K562 (cell line): Measurements from ENCODE around the gene SYVN1. TPM values are rescaled to one million over a fixed set of nuclear protein-coding genes. Genes with fewer than 3 reads are reported as not detected.

Experiments
- ATAC-seq: fragments of 200-7000 bp; cut with Tn5 transposase; 3 replicates; pipeline ENCODE4 v1.9.1; 2020; ENCODE audit warnings: moderate library complexity
- BruUV-seq: library from RNA; stranded (reverse); fragments of 400-500 nt; replicated peaks from 2 replicates; lab custom pipeline; 2021; lab: Mats Ljungman, UMichigan
- CTCF ChIA-PET: fragments of 300-600 bp; formaldehyde crosslinking; extraction: SDS; loops from one replicate; lab custom pipeline; 2021; ENCODE audit warnings: low intra/inter-chr PET ratio; lab: Yijun Ruan, JAX
- POLR2A ChIA-PET: fragments of 300-600, 350-650 bp; sonication (Branson Sonifier 250); formaldehyde crosslinking; extraction: SDS; loops from one replicate; lab custom pipeline; 2021; ENCODE audit warnings: antibody characterized with exemption, inconsistent platforms; lab: Yijun Ruan, JAX
- DNase-seq, 4 experiments: peaks; one replicate each; pipeline versions ENCODE4 v3.0.0 to v3.0.0-alpha.2; 2011 to 2018; ENCODE audit warnings: low spot score in 3 of 4, mixed read lengths in 3 of 4; ENCODE audit errors: extremely low read depth in 1 of 4
- FAIRE-seq: peaks from 2 replicates; lab custom pipeline; 2011; peaks lifted over from hg19 to GRCh38; lab: Jason Lieb, UNC
- H2AFZ ChIP-seq: 2 replicates; pipeline ENCODE4 v1.6.0; 2011; ENCODE audit warnings: low read depth, low read length, control low read depth, inconsistent platforms
- H3K27ac ChIP-seq: fragments of 200-600 bp; 3 replicates; pipeline ENCODE4 v1.8.0; 2011; ENCODE audit warnings: low read depth, mild to moderate bottlenecking, control low read depth, inconsistent platforms, low read length, moderate library complexity, mixed read lengths; ENCODE audit errors: extremely low read depth
- H3K27me3 ChIP-seq, 2 experiments: fragments of 300-600 bp in 1 of 2; 2 replicates in 1 of 2; 3 replicates in 1 of 2; pipeline versions ENCODE4 v1.6.0 to v1.8.0; 2011; ENCODE audit warnings: inconsistent platforms in 2 of 2, low read length in 2 of 2, mild to moderate bottlenecking in 1 of 2, mixed read lengths in 1 of 2, moderate library complexity in 1 of 2; ENCODE audit not compliant: control insufficient read depth in 2 of 2, insufficient read depth in 2 of 2
- H3K36me3 ChIP-seq: fragments of 300-600 bp; 3 replicates; pipeline ENCODE4 v1.8.0; 2011; ENCODE audit warnings: mild to moderate bottlenecking, low read length, inconsistent platforms; ENCODE audit not compliant: control insufficient read depth, insufficient read depth
- H3K4me1 ChIP-seq, 2 experiments: fragments of 200-600 bp in 1 of 2; replicated peaks in 1 of 2; 2 replicates in 1 of 2; 3 replicates in 1 of 2; pipeline versions ENCODE4 v1.5.1 to v1.8.0; 2011; ENCODE audit warnings: inconsistent platforms in 2 of 2, low read length in 2 of 2, mild to moderate bottlenecking in 1 of 2, mixed read lengths in 1 of 2, moderate library complexity in 1 of 2; ENCODE audit not compliant: control insufficient read depth in 2 of 2, insufficient read depth in 2 of 2
- H3K4me2 ChIP-seq: 2 replicates; pipeline ENCODE4 v1.6.1; 2011; ENCODE audit warnings: low read length, control low read depth, inconsistent platforms, mixed read lengths; ENCODE audit not compliant: insufficient read depth
- H3K4me3 ChIP-seq: fragments of 200-600 bp; sonication (generic), shearing (Covaris generic); 2 replicates; pipeline ENCODE4 v1.5.1; 2016; ENCODE audit warnings: control low read depth, inconsistent platforms
- H3K79me2 ChIP-seq: fragments of 200-600 bp; 3 replicates; pipeline ENCODE4 v1.8.0; 2011; ENCODE audit warnings: low read length, inconsistent platforms; ENCODE audit not compliant: control insufficient read depth, insufficient read depth
- H3K9ac ChIP-seq, 2 experiments: 2 replicates each; pipeline versions ENCODE4 v1.6.0 to v1.6.1; 2011; ENCODE audit warnings: low read depth in 2 of 2, low read length in 2 of 2, control low read depth in 1 of 2, inconsistent platforms in 1 of 2, mild to moderate bottlenecking in 1 of 2, mixed read lengths in 1 of 2; ENCODE audit not compliant: insufficient read depth in 1 of 2
- H3K9me1 ChIP-seq: one replicate; pipeline ENCODE4 v1.6.0; 2011; ENCODE audit warnings: inconsistent platforms, mild to moderate bottlenecking, low read length, moderate library complexity; ENCODE audit not compliant: control insufficient read depth, insufficient read depth
- H3K9me3 ChIP-seq: replicated peaks from 2 replicates; pipeline ENCODE4 v1.5.1; 2011; ENCODE audit warnings: low read depth, low read length, inconsistent platforms; ENCODE audit not compliant: control insufficient read depth, insufficient read depth
- H4K20me1 ChIP-seq: replicated peaks from 2 replicates; pipeline ENCODE4 v1.6.1; 2011; ENCODE audit warnings: low read length, inconsistent platforms, mixed read lengths; ENCODE audit not compliant: control insufficient read depth, insufficient read depth
- ARID1B ChIP-seq: fragments of 450-650 bp; IDR thresholded peaks from 2 replicates; pipeline ENCODE4 v1.6.1; 2016; ENCODE audit warnings: antibody characterized with exemption, mild to moderate bottlenecking, inconsistent platforms
- BRD9 ChIP-seq: fragments of 450-650 bp; IDR thresholded peaks from 2 replicates; pipeline ENCODE4 v1.6.1; 2018; ENCODE audit warnings: low read depth; ENCODE audit not compliant: partially characterized antibody
- EWSR1 ChIP-seq: fragments of 450-650 bp; IDR thresholded peaks from 2 replicates; pipeline ENCODE4 v1.6.1; 2018; ENCODE audit warnings: borderline replicate concordance, mild to moderate bottlenecking, low read depth, moderate library complexity; ENCODE audit not compliant: partially characterized antibody
- FOXA3 ChIP-seq, 2 experiments: fragments of 450-650 bp in 1 of 2; sonication (generic) in 1 of 2; formaldehyde crosslinking; IDR thresholded peaks in 1 of 2; conservative IDR thresholded peaks in 1 of 2; 2 replicates each; pipeline versions ENCODE4 v1.4.0 to v1.8.0; 2020 to 2022; ENCODE audit warnings: mild to moderate bottlenecking in 2 of 2, missing genetic modification reagents in 1 of 2
- GABPA ChIP-seq: fragments of 200-800 bp; sonication (Bioruptor generic); conservative IDR thresholded peaks from 2 replicates; pipeline ENCODE4 v1.6.1; 2016; ENCODE audit warnings: low read depth, missing genetic modification characterization, missing compliant biosample characterization
- GATA2 ChIP-seq: sonication (generic); formaldehyde crosslinking; IDR thresholded peaks from 2 replicates; pipeline ENCODE4 v1.4.0; 2020; ENCODE audit warnings: mild to moderate bottlenecking, missing genetic modification reagents
- MIER1 ChIP-seq: fragments of 450-650 bp; IDR thresholded peaks from 2 replicates; pipeline ENCODE4 v1.6.1; 2016; ENCODE audit warnings: antibody characterized with exemption, mild to moderate bottlenecking, low read depth
- NR2F6 ChIP-seq: fragments of 450-650 bp; formaldehyde crosslinking; IDR thresholded peaks from 2 replicates; pipeline ENCODE4 v1.4.0; 2020; ENCODE audit warnings: mild to moderate bottlenecking
- POLR2AphosphoS5 ChIP-seq: IDR thresholded peaks from 2 replicates; pipeline ENCODE4 v1.6.1; 2011; ENCODE audit warnings: mild to moderate bottlenecking, low read depth, low read length, moderate library complexity; ENCODE audit not compliant: control insufficient read depth, insufficient read depth
- POLR2B ChIP-seq: fragments of 450-650 bp; IDR thresholded peaks from 2 replicates; pipeline ENCODE4 v1.6.1; 2018; ENCODE audit warnings: low read depth; ENCODE audit not compliant: partially characterized antibody
- RNF2 ChIP-seq: sonication (generic); IDR thresholded peaks from 2 replicates; pipeline ENCODE4 v1.6.1; 2016
- SPI1 ChIP-seq: IDR thresholded peaks from 2 replicates; pipeline ENCODE4 v1.6.1; 2011; ENCODE audit warnings: low read depth, low read length, control low read depth, borderline replicate concordance
- SUPT5H ChIP-seq: fragments of 450-650 bp; IDR thresholded peaks from 2 replicates; pipeline ENCODE4 v1.6.1; 2016
- XRCC4 ChIP-seq: IDR thresholded peaks from one replicate; pipeline ENCODE4 v1.6.1; 2011; ENCODE audit not compliant: insufficient read depth, insufficient read length; ENCODE audit errors: extremely low read depth
- ZNF197 ChIP-seq: fragments of 200-800 bp; sonication (Bioruptor generic); IDR thresholded peaks from 2 replicates; pipeline ENCODE4 v1.6.1; 2016; ENCODE audit warnings: low read depth, missing genetic modification characterization, missing compliant biosample characterization
- ZNF57 ChIP-seq: fragments of 450-650 bp; formaldehyde crosslinking; IDR thresholded peaks from 2 replicates; pipeline ENCODE4 v1.4.0; 2020; ENCODE audit warnings: mild to moderate bottlenecking, moderate library complexity
- WGBS: fragments of 100-300 bp; shearing (Covaris generic); methylation state at CpG from one replicate; pipeline ENCODE4 v1.1.6; 2016; ENCODE audit warnings: low coverage, mixed read lengths; ENCODE audit not compliant: insufficient coverage; ENCODE audit errors: missing lambda C conversion rate; 5-methylcytosine and 5-hydroxymethylcytosine counted together
- in situ Hi-C: fragments of 300-500 bp; cut with MboI; formaldehyde crosslinking; loops from 4 replicates; pipeline ENCODE4 v1.15.0; 2018; ENCODE audit warnings: inconsistent platforms, mixed read lengths
- intact Hi-C: fragments of 100-400 bp; cut with micrococcal nuclease; formaldehyde crosslinking; loops from 2 replicates; pipeline ENCODE4 v1.14.2; 2022
- polyA plus RNA-seq, 8 experiments: library from polyadenylated mRNA; depleted of rRNA in 4 of 8; stranded (reverse) in 5 of 8; unstranded in 3 of 8; fragments of >200 nt; fragmentation: Nextera tagmentation in 2 of 8; fragmentation: Illumina TruSeq in 1 of 8; extraction: Ambion mirVana in 2 of 8; extraction: Trizol in 1 of 8; gene quantifications; 2 replicates each; pipeline versions ENCODE4 v1.2.1 to v1.2.3, GENCODE V29; 2011 to 2014; ENCODE audit warnings: inconsistent platforms in 1 of 8, missing spikeins in 1 of 8
- total RNA-seq, 7 experiments: library from RNA; depleted of rRNA in 6 of 7; stranded (reverse); fragments of >200 nt in 6 of 7; fragmentation: Illumina TruSeq in 2 of 7; extraction: Trizol in 2 of 7; gene quantifications; 2 replicates each; pipeline versions ENCODE4 v1.2.1 to v1.2.3, GENCODE V29; 2011 to 2021; ENCODE audit warnings: low replicate concordance in 1 of 7
- TF ChIP-seq, protein P1 (sequence below): fragments of 250-450 bp; sonication (Bioruptor Pico); IDR thresholded peaks from 2 replicates; pipeline ENCODE4 v1.4.0; 2020
- TF ChIP-seq, protein P2 (sequence below): fragments of 450-650 bp; formaldehyde crosslinking; IDR thresholded peaks from 2 replicates; pipeline ENCODE4 v1.4.0; 2020; ENCODE audit warnings: mild to moderate bottlenecking, moderate library complexity
- TF ChIP-seq, protein P3 (sequence below): sonication (generic); formaldehyde crosslinking; IDR thresholded peaks from 2 replicates; pipeline ENCODE4 v1.8.0; 2023; ENCODE audit warnings: mild to moderate bottlenecking, missing genetic modification reagents

Gene SYVN1
- total and polyA plus RNA-seq, 9 of the 15 experiments (the other 6 are each of a cell fraction or from before 2014, with no cell fraction given) = 0.41 to 47.4 (median 9.9) TPM

DNA sequence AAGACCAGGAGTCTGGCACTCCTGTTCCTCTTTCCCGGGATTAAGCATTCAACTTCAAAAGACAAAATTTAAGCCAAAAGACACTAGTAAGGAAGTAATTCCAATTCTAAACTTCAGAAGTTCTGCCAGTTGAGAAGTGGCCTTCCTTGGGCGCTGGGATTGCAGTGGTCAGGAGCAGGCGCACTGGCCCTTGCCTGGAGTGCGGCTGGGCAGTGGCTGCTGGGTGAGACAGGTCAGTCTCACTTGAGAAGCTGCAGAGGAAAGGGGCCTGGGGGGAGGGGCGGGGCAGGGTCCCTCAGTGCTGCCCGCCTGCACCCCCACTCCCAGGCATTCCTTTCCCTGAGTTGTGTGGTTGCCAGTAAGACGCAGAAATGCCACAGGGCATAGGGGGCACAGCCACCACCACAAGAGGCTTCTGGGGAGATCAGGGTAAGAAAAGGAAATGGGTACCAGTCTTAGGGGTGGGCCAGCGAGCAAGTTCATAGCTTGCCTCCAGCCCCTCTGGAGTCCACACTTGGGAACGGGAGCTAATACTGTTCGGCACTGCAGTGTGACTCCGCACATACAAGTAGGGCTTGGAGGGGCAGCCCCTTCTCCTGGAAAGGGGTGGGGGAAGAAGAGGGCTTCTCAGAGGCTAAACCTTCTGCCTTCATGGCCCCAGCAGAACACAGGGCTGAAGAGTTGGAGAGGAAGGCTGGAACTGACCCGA is 6.7 kb downstream of the SYVN1 start:
- H3K4me1 ChIP-seq = peaks cover 4 to 27% of the 10 kb centered on the region in 2 experiments; a peak in 4 of 5 replicates
- CTCF ChIA-PET = no interaction called here
- ATAC-seq = peak; percentile 26
- TF ChIP-seq POLR2B = peak; percentile 23
- no peak for TF ChIP-seq NR2F6 (CRISPR knock-in tag)
- TF ChIP-seq POLR2AphosphoS5 = peak; percentile 43; the same call in 1 of the 2 replicates
- no peak for TF ChIP-seq MIER1
- 0 out of 2 replicates have a peak, but pooled peaks have one; percentile 10 for TF ChIP-seq SPI1
- TF ChIP-seq, protein P1, sequence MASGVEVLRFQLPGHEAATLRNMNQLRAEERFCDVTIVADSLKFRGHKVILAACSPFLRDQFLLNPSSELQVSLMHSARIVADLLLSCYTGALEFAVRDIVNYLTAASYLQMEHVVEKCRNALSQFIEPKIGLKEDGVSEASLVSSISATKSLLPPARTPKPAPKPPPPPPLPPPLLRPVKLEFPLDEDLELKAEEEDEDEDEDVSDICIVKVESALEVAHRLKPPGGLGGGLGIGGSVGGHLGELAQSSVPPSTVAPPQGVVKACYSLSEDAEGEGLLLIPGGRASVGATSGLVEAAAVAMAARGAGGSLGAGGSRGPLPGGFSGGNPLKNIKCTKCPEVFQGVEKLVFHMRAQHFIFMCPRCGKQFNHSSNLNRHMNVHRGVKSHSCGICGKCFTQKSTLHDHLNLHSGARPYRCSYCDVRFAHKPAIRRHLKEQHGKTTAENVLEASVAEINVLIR (CRISPR knock-in tag) = no peak
- TF ChIP-seq, protein P2, sequence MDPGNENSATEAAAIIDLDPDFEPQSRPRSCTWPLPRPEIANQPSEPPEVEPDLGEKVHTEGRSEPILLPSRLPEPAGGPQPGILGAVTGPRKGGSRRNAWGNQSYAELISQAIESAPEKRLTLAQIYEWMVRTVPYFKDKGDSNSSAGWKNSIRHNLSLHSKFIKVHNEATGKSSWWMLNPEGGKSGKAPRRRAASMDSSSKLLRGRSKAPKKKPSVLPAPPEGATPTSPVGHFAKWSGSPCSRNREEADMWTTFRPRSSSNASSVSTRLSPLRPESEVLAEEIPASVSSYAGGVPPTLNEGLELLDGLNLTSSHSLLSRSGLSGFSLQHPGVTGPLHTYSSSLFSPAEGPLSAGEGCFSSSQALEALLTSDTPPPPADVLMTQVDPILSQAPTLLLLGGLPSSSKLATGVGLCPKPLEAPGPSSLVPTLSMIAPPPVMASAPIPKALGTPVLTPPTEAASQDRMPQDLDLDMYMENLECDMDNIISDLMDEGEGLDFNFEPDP (CRISPR knock-in tag) = no peak
- no peak for TF ChIP-seq GATA2
- TF ChIP-seq, protein P3, sequence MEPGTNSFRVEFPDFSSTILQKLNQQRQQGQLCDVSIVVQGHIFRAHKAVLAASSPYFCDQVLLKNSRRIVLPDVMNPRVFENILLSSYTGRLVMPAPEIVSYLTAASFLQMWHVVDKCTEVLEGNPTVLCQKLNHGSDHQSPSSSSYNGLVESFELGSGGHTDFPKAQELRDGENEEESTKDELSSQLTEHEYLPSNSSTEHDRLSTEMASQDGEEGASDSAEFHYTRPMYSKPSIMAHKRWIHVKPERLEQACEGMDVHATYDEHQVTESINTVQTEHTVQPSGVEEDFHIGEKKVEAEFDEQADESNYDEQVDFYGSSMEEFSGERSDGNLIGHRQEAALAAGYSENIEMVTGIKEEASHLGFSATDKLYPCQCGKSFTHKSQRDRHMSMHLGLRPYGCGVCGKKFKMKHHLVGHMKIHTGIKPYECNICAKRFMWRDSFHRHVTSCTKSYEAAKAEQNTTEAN (CRISPR knock-in tag) = no peak
- TF ChIP-seq GABPA (tag) = no peak
- TF ChIP-seq XRCC4 = no peak
- no peak for TF ChIP-seq EWSR1
- no peak for TF ChIP-seq ARID1B
- TF ChIP-seq SUPT5H = peak; percentile 28; the same call in 1 of the 2 replicates
- TF ChIP-seq BRD9 = no peak
- TF ChIP-seq ZNF197 (CRISPR knock-in tag) = no peak
- no peak for TF ChIP-seq RNF2
- no peak for TF ChIP-seq FOXA3 (CRISPR knock-in tag; conservative IDR thresholded peaks at IDR 0.05 in 1 of 2, IDR thresholded peaks at IDR 0.05 in 1 of 2)
- no peak for TF ChIP-seq ZNF57 (CRISPR knock-in tag)

More for the DNA sequence above, 6.7 kb downstream of the SYVN1 start:
- Histone ChIP-seq H3K9me1 (no peaks in the 10 kb centered on the region), H3K9me3 (no peaks in the 10 kb centered on the region), H2AFZ (no peak overlapping the region), H3K4me3 (no peak overlapping the region), H3K27ac (no peak overlapping the region), H3K36me3 (peaks cover 85% of the 10 kb centered on the region), H3K4me2 (no peak overlapping the region), H4K20me1 (peaks cover 7% of the 10 kb centered on the region; the same call in 1 of the 2 replicates), H3K9ac (0 out of 4 replicates have a peak overlapping the region, but pooled peaks of 1 of the 2 experiments have one; percentile 21), H3K27me3 (no peaks in the 10 kb centered on the region), H3K79me2 (peaks cover 42% of the 10 kb centered on the region)
- WGBS = 84% methylated on average over 8 of the region's 12 CpGs
- intact Hi-C loops (no loop called here), in situ Hi-C loops (no loop called here)
- DNase-seq = peak in 1 of 4 experiments; percentile 18
- no TSS peak for BruUV-seq
- POLR2A ChIA-PET = interaction anchor here (0.6 to 4.2 kb wide), 8 partner anchors 9 to 372 kb away, joined by 3 to 20 read pairs (median 4); partner anchors contain the start of genes MALAT1, SPDYC and TM7SF2
- FAIRE-seq = no peak
